ENCODE data around the gene COQ10A.

- TF ChIP-seq CTCF (IDR thresholded peaks at IDR 0.05) (no peak), POLR2AphosphoS5 (IDR thresholded peaks at IDR 0.05) (no peak)
Measured at GRCh38 chr12:56286044-56286830, 19.5 kb downstream of the COQ10A start.
